T-helper 2 cell treated with Interferon-gamma antibody and Interleukin-4, amounts not matched to agents 5 μg/mL and 100 μg/mL, for 36 hours (primary cell): ENCODE data around the gene SLC17A4.

Source experiments
- DNase-seq: peaks from one replicate; pipeline ENCODE4 v3.0.0; 2021; ENCODE audit warnings: low spot score
- H3K27ac Mint-ChIP-seq: one replicate; pipeline ENCODE4 v1.8.0; 2021; ENCODE audit warnings: mild to moderate bottlenecking, mixed read lengths
- H3K27me3 Mint-ChIP-seq: one replicate; pipeline ENCODE4 v1.8.0; 2021; ENCODE audit warnings: low read depth, mixed read lengths
- H3K36me3 Mint-ChIP-seq: one replicate; pipeline ENCODE4 v1.8.0; 2021; ENCODE audit warnings: low read depth, mixed read lengths
- H3K4me1 Mint-ChIP-seq: one replicate; pipeline ENCODE4 v1.8.0; 2021; ENCODE audit warnings: low read depth, mixed read lengths
- H3K4me3 Mint-ChIP-seq: one replicate; pipeline ENCODE4 v1.8.0; 2022; ENCODE audit warnings: mild to moderate bottlenecking, moderate library complexity, mixed read lengths
- H3K9me3 Mint-ChIP-seq: one replicate; pipeline ENCODE4 v1.8.0; 2021; ENCODE audit warnings: mixed read lengths

The SLC17A4 gene

GRCh38 chr6:25768566-25768965 lies 14.0 kb downstream of the SLC17A4 start:
- no peaks in the 10 kb centered on the region for H3K4me1 Mint-ChIP-seq
- H3K27me3 Mint-ChIP-seq = peaks cover 3% of the 10 kb centered on the region
- no peak for DNase-seq
- H3K27ac Mint-ChIP-seq = no peak overlapping the region
- H3K36me3 Mint-ChIP-seq = no peaks in the 10 kb centered on the region
- H3K9me3 Mint-ChIP-seq = no peaks in the 10 kb centered on the region
- H3K4me3 Mint-ChIP-seq = no peak overlapping the region

DNA sequence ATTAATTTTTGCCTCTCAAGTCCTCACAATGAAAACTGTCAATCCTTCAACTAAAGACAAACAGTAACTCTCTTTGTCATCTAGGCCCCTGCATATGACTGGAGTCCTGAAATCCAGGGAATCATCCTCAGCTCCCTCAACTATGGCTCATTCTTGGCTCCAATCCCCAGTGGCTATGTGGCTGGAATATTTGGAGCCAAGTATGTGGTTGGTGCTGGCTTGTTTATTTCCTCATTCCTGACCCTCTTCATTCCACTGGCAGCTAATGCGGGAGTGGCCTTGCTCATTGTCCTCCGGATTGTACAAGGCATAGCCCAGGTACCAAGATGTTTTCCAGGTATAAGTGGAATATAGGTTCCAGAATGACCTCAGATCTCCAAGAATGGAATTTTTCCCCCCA lies 15.4 kb downstream of the SLC17A4 start:
- DNase-seq = no peak
- H3K4me3 Mint-ChIP-seq = no peak overlapping the region
- no peaks in the 10 kb centered on the region for H3K4me1 Mint-ChIP-seq
- H3K27me3 Mint-ChIP-seq = peaks cover 3% of the 10 kb centered on the region
- H3K27ac Mint-ChIP-seq = no peak overlapping the region
- no peaks in the 10 kb centered on the region for H3K36me3 Mint-ChIP-seq
- H3K9me3 Mint-ChIP-seq = no peaks in the 10 kb centered on the region

- Mint-ChIP-seq H3K4me3 (no peak overlapping the region), H3K9me3 (no peaks in the 10 kb centered on the region), H3K27me3 (no peaks in the 10 kb centered on the region), H3K36me3 (no peaks in the 10 kb centered on the region), H3K4me1 (peaks cover 14% of the 10 kb centered on the region), H3K27ac (no peak overlapping the region)
- DNase-seq = no peak
These were observed 19.7 kb downstream of the SLC17A4 start for GRCh38 chr6:25774120-25774715.

DNA sequence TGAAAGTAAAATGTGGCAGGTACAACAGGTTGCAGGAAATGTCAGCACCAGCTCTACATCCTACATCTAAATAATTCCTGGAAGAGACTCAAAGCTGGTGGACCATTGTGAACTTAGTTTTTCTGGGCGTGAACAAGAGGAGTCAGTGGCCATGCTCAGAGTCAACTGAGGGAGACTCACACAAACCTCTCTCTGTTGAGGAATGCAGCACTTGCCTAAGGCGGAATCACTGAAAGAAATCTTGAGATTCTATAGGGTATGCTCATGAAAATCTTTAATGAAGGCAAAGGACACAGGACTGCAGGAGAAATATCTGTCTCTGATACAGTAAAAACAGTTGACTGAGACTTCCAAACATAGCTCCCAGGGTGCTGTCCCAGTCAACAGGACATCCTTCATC lies 22.5 kb downstream of the SLC17A4 start:
- Mint-ChIP-seq H3K4me1 (peaks cover 14% of the 10 kb centered on the region), H3K27me3 (no peaks in the 10 kb centered on the region), H3K27ac (no peak overlapping the region), H3K4me3 (no peak overlapping the region), H3K9me3 (no peaks in the 10 kb centered on the region), H3K36me3 (no peaks in the 10 kb centered on the region)
- no peak for DNase-seq

- no peak overlapping the region for H3K27ac Mint-ChIP-seq
- no peaks in the 10 kb centered on the region for H3K36me3 Mint-ChIP-seq
- DNase-seq = no peak
- H3K4me3 Mint-ChIP-seq = no peak overlapping the region
- H3K4me1 Mint-ChIP-seq = peaks cover 14% of the 10 kb centered on the region
- no peaks in the 10 kb centered on the region for H3K9me3 Mint-ChIP-seq
- no peaks in the 10 kb centered on the region for H3K27me3 Mint-ChIP-seq
These were observed 23.5 kb downstream of the SLC17A4 start for GRCh38 chr6:25777856-25778649.

GRCh38 chr6:25781134-25781533 lies 26.6 kb downstream of the SLC17A4 start:
- no peaks in the 10 kb centered on the region for H3K27me3 Mint-ChIP-seq
- peaks cover 9% of the 10 kb centered on the region for H3K9me3 Mint-ChIP-seq
- no peaks in the 10 kb centered on the region for H3K36me3 Mint-ChIP-seq
- peaks cover 14% of the 10 kb centered on the region for H3K4me1 Mint-ChIP-seq
- H3K27ac Mint-ChIP-seq = no peak overlapping the region
- DNase-seq = no peak
- no peak overlapping the region for H3K4me3 Mint-ChIP-seq

DNA sequence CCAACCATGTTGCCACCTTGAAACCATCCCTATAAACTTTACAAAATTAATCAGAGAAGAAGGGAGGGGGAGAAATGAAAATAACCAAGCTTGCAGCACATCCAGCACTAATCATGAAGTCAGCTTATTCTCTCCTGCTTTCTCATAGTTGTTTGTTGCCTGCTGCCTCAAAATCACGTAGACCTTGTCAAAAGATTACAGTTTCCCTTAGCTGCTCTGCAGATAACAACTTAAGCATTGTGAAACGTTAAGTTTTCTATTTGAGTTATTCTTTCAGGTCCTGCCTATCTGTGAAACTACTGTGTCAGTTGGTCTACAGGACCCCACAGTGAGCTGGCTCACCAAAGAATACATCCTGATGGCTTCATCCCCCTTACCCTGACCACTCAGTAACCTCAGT lies 32.9 kb downstream of the SLC17A4 start:
- Mint-ChIP-seq H3K4me3 (no peak overlapping the region), H3K9me3 (peaks cover 13% of the 10 kb centered on the region), H3K4me1 (peaks cover 15% of the 10 kb centered on the region), H3K27me3 (no peaks in the 10 kb centered on the region), H3K27ac (no peak overlapping the region), H3K36me3 (no peaks in the 10 kb centered on the region)
- no peak for DNase-seq

DNA sequence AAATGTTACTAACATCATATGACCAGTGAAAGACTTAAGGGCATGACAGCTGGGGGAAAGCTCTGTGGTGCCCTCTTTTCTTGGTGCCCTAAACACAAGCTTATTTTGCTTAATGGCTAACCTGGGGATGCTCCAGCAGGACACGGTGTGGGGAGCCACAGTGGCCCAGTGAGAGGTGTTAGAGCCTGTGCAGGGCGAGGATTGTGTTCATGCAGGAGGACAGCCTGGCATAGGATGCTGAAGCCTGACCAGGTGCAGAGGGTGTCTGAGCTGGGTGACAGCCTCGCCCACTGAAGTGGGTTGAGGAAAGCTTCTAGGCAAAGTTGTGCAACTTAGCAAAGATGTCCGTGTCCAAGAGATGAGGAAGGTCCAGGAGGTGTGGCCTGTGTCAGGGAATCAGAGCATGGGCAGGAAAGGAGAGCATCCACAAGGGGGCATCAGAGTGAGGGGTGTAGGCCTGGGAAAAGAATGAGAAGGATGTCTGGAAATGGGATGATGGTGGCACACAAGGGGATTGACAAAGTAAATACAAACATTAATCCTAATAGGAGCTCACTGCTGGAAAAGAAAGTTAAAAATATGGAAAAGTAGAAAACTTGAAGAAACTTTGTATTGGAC lies 33.9 kb downstream of the SLC17A4 start:
- peaks cover 15% of the 10 kb centered on the region for H3K4me1 Mint-ChIP-seq
- no peak overlapping the region for H3K4me3 Mint-ChIP-seq
- H3K27ac Mint-ChIP-seq = no peak overlapping the region
- no peak for DNase-seq
- peaks cover 1% of the 10 kb centered on the region for H3K36me3 Mint-ChIP-seq
- peaks cover 13% of the 10 kb centered on the region for H3K9me3 Mint-ChIP-seq
- H3K27me3 Mint-ChIP-seq = no peaks in the 10 kb centered on the region

DNA sequence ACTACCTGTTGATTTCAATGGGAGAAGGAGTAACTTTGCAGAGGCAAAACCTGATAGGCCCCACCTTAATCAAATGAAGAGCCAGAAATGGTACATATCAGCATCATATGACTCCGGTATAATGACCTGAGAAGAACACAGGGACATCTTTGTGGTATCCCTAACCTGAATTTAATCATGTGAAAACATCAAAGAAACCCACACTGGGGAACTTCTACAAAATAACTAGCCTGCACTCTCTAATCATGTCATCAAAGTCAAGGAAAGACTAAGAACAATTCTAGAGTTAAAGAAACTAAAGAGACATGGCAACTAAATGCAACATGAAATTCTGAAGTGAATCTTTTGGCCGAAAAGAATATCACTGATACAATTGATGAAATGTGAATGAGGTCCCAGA lies 34.9 kb downstream of the SLC17A4 start:
- Mint-ChIP-seq H3K4me1 (peaks cover 15% of the 10 kb centered on the region), H3K9me3 (peaks cover 7% of the 10 kb centered on the region), H3K4me3 (no peak overlapping the region), H3K36me3 (peaks cover 1% of the 10 kb centered on the region), H3K27me3 (no peaks in the 10 kb centered on the region), H3K27ac (no peak overlapping the region)
- DNase-seq = no peak

GRCh38 chr6:25792016-25792415 lies 37.5 kb downstream of the SLC17A4 start:
- no peak for DNase-seq
- Mint-ChIP-seq H3K9me3 (peaks cover 5% of the 10 kb centered on the region), H3K27me3 (peaks cover 5% of the 10 kb centered on the region), H3K4me3 (no peak overlapping the region), H3K36me3 (peaks cover 1% of the 10 kb centered on the region), H3K27ac (no peak overlapping the region), H3K4me1 (peaks cover 15% of the 10 kb centered on the region)

GRCh38 chr6:25793970-25794369 lies 39.4 kb downstream of the SLC17A4 start:
- Mint-ChIP-seq H3K9me3 (peaks cover 5% of the 10 kb centered on the region), H3K36me3 (peaks cover 1% of the 10 kb centered on the region)

DNA sequence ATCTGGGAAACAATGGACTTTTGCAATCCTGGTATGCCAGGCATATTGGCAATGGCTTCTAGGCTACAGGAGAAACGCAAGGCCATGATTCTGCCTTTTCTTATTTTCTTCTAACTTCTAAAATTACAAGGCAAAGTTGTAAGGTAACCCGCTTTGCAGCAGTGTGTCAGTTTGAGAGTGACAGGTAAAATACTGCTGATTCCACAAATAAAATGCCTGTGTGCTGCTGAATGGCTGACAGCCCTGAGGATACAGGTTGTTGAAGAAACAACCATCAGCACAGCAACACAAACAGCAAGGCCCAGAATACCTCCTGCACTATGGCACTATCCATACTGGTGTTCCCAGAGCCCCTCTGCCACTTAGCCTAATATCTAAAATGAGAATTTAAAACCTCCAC lies 40.2 kb downstream of the SLC17A4 start:
- no peak for DNase-seq
- peaks cover 1% of the 10 kb centered on the region for H3K36me3 Mint-ChIP-seq
- H3K9me3 Mint-ChIP-seq = peaks cover 2% of the 10 kb centered on the region
- peaks cover 11% of the 10 kb centered on the region for H3K27me3 Mint-ChIP-seq
- H3K4me3 Mint-ChIP-seq = no peak overlapping the region
- no peak overlapping the region for H3K27ac Mint-ChIP-seq
- H3K4me1 Mint-ChIP-seq = peaks cover under 1% of the 10 kb centered on the region

More at GRCh38 chr6:25793970-25794369, 39.4 kb downstream of the SLC17A4 start:
- Mint-ChIP-seq H3K27ac (no peak overlapping the region), H3K27me3 (peaks cover 11% of the 10 kb centered on the region), H3K4me1 (peaks cover 5% of the 10 kb centered on the region), H3K4me3 (no peak overlapping the region)
- no peak for DNase-seq

- no peaks in the 10 kb centered on the region for H3K36me3 Mint-ChIP-seq
- H3K4me1 Mint-ChIP-seq = peaks cover 3% of the 10 kb centered on the region
- no peak overlapping the region for H3K27ac Mint-ChIP-seq
- H3K9me3 Mint-ChIP-seq = no peaks in the 10 kb centered on the region
- peaks cover 13% of the 10 kb centered on the region for H3K27me3 Mint-ChIP-seq
- DNase-seq = no peak
- no peak overlapping the region for H3K4me3 Mint-ChIP-seq
These were observed 46.9 kb downstream of the SLC17A4 start for GRCh38 chr6:25801436-25801835.

GRCh38 chr6:25804804-25805203 lies 50.3 kb downstream of the SLC17A4 start:
- Mint-ChIP-seq H3K4me1 (peaks cover 3% of the 10 kb centered on the region), H3K4me3 (no peak overlapping the region), H3K36me3 (no peaks in the 10 kb centered on the region), H3K27ac (no peak overlapping the region), H3K9me3 (no peaks in the 10 kb centered on the region), H3K27me3 (peaks cover 5% of the 10 kb centered on the region)
- no peak for DNase-seq
